Measurements from ENCODE around the gene NPTN.

DNA sequence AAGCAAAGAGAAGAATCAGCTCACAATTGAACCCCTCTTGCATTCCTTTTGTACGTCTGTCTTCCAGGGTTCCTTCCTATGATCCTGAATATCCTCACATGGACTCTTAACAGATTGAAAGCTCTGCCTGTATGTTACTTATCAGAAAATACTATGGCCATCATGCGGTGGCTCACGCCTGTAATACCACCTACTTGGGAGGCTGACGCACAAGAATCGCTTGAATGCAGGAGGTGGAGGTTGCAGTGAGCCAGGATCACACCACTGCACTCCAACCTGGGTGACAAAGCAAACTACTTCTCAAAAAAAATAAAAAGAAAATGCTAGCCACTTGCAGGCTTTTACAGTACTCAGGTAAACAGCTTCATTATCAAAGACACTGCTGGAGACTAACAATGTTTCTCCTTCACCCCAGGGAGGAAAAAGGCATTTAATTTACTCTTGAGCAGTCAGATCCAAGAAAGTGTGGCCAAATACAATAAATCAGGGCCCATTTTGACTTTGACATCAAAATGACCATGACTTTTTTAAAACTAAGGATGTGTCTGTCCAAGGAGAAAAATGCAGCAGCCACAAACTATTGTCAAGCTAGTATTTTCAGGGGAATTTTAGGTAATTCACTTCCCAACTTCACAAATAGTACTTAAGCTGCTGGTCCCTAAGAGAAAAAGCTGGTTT is 27.3 kb downstream of the NPTN start:
- TF ChIP-seq, protein P1, sequence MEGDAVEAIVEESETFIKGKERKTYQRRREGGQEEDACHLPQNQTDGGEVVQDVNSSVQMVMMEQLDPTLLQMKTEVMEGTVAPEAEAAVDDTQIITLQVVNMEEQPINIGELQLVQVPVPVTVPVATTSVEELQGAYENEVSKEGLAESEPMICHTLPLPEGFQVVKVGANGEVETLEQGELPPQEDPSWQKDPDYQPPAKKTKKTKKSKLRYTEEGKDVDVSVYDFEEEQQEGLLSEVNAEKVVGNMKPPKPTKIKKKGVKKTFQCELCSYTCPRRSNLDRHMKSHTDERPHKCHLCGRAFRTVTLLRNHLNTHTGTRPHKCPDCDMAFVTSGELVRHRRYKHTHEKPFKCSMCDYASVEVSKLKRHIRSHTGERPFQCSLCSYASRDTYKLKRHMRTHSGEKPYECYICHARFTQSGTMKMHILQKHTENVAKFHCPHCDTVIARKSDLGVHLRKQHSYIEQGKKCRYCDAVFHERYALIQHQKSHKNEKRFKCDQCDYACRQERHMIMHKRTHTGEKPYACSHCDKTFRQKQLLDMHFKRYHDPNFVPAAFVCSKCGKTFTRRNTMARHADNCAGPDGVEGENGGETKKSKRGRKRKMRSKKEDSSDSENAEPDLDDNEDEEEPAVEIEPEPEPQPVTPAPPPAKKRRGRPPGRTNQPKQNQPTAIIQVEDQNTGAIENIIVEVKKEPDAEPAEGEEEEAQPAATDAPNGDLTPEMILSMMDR (IDR thresholded peaks at IDR 0.05) = no peak
- no peak for TF ChIP-seq POLR2A (IDR thresholded peaks at IDR 0.05)
